Activated T-cell treated with anti-CD3 and anti-CD28 coated beads for 1 hour (primary cell): ENCODE measurements around the gene CDKL4.
"Not testable (repeated sequence)": the region's sequence is repeated elsewhere in the genome, so short reads cannot be mapped to it uniquely, and the experiment has no call there.

ENCODE experiments used
- DNase-seq: peaks from one replicate; pipeline ENCODE4 v3.0.0-alpha.2; 2020; ENCODE audit warnings: low read depth

Gene CDKL4

DNA sequence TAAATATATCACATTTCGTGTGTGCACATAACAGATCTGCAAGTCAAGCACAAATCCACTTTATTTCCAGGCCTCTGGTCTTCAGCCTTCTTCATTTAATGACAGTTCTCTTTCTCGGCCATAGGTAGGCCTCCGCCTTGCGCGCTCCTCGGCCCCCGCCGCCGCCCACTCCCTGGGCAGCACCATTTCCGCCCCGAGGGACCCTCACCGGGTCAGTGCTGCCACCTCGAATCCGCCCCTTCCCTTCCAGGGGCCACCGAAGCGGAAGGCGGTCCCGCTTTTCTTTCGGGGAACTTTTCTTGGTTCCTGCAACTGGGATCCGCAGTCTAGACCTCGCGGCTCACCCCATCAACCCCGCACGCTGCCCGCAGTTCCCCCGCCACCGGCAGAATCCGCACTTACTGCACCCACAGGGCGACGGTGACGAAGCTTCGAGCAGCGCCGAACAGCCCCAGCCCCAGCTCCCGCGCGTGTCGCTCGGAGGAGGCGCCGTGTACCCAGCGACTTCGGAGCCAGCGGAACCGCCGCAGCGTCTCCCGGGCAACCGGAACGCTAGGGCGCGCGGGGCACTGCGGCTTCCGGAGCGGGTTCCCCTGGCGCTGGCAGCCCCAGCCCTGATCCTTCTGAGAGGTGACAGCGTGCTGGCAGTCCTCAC lies at the start of gene CDKL4:
CDKL4 (minus strand) TSS at position 502 of the 655 bp plus-strand sequence.
- no peak for DNase-seq

DNA sequence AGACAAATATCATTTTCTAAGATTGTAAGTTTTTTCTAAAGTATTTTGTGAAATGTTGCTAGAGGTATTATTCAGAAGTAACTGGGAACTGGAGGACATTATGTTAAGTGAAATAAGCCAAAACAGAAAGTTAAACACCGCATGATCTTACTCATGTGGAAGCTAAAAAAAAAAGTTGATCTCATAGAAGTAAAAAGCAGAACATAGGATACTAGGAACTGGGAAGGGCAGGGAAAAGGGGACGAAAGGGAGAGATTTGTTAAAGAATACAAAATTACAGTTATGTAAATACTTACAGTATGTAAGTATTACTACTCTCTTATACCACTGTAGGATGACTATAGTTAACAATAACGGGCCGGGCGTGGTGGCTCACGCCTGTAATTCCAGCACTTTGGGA lies 46.7 kb upstream of the CDKL4 start:
- DNase-seq: no peak

DNA sequence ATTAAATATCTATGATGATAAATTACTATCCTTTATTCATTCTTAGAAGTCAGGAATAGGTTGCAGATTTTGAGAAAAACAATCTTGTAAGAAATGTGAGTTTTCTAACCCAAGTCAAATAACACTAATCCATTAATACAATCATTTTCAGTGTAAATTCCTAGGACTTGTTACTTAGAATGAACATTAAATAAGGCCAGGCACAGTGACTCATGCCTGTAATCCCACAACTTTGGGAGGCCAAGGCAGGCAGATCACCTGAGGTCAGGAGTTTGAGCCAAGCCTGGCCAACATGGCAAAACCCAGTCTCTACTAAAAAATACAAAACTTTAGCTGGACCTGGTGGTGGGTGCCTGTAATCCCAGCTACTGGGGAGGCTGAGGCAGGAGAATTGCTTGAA lies 45.8 kb upstream of the CDKL4 start:
- DNase-seq: no peak

DNA sequence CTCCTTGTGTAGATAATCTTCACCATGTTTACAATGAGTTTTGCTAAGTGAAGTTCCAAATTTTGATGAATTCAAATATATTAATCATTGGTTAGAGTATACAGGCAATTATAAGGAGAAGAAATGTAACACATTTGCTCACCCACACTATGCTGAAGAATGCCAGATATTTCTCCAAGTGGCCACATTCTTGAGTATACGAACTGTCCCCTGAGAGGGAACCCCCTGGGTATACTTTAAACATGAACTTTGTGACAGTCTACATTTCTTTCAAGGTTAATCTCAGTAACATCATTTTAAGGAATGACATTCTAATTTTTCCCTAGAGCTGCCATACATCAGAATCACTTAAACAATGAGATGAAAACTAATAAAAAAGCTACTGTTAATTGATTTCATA lies 39.8 kb upstream of the CDKL4 start:
- DNase-seq: no peak

DNA sequence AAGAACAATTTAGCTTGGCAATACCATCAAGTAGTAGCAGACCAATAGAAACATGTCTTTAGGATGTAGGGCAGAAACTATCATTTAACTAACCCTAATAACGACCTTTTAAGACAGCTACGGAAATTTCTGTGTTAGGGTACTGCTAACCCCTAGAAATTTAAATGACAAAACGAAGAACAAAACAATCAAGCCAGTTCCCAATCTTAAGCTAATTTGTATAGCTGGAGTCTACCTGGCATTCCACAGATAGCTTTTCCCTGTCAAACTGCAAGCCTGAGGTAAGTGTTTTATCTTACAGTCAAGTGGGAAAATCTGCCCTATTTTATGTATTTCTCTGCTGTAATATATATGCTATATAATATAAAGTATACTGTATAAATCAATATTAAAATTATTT lies 37.6 kb upstream of the CDKL4 start:
- DNase-seq: no peak

DNA sequence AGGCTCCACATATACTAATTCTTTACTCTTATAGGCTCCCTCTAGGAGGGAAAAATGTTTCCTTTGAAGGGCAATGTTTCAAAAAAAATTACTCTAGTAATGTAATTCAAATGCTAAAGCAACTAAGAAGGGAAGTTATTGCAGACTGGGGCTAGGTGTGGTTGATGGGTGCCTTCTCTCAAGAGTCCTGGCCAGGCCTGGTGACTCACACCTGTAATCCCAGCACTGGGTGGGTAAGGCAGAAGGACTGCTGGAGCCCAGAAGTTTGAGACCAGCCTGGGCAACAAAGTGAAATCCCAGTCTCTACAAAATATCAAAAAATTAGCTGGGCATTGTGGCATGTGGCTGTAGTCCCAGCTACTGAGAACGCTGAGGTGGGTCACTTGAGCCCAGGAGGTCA lies 31.2 kb upstream of the CDKL4 start:
- DNase-seq: no peak

DNA sequence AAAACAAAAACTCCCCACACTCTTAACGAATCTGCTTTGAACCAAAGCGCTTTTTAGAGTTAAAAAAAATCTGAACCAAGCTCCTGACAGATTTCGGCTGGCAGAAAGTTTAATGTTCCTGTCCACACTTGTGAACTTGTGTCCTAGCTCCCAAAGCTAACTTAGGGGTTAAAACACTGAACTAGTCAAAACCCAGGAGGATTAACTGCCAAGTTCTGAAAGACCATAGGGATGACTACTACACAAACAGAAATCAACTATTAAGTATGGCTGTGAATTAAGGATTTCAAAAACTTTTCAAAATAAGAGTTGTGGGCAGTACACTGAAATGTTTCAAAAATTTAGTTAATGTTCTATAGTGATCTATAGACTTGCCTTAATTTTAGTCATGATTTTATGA lies 26.2 kb upstream of the CDKL4 start:
- no peak for DNase-seq

DNA sequence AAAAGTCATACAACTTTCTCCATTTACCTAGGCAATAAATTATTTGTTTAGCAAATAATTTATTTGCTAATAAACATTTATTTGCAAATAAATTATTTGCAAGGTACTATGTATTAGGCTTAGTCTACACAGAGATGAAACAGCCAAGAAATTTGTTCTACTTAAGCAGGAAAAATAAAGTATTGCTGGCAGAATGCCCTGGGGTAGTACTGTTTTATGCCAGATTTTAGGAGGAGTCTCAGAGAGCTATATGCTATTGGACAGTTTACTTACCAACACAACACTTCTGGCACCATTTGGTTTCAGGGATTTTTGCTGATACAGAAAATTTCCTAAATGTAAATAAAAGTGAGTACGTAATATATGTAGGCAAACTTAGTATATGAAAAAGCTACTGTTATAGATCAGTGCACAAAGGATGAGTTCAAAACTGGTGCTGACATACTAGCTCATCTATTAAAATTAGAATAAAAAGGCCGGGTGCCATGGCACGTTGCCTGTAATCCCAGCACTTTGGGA lies 23.2 kb upstream of the CDKL4 start:
- DNase-seq: no peak

DNA sequence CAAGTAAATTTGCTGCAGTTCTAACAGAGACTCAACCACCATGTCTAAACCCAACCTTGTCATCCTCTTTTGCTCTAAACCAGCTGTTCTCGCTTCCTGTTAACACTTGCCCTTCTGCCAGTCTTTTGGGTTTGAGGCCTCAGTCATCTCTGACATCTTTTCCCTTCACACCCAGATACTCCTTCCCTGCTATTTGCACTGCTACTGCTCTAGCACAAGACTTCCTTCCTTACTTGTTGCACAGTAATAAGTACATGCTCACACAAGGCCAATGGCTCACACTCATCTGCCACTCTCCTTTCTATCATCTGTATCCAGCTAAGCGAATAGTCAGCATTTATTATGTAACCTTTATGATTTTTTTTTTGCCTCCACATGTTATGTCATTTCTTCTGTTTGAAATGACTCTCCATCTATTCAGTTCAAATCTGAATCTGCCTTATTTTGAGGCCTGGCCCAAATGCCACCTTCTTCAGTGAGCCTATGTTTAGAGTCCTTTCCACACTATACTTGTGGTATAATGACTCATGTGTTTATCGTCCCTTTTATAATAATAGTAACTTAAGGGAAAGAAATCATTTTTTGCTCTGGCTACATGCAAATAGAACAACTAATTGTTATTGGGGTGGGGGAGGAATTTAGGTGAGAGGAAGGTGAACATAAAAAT lies 22.5 kb upstream of the CDKL4 start:
- no peak for DNase-seq

DNA sequence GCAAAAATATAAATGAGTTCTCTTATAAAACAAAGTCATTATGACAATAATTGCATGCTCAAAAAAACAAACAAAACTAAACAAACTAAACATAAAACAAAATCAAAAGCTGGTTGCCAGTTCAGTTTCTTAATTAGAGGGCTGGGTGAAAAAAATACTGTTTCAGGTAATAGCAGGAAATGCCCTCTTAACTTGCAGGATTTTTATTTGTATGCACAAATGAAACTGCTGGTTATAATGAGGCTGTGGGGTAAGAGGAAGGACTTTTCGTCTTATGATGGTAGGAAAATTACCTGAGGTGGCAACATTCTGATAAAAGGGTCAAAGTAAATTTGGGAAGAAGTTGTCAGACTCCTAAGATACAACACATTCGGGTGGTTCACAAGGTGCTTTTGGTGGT lies 21.5 kb upstream of the CDKL4 start:
- DNase-seq: no peak

DNA sequence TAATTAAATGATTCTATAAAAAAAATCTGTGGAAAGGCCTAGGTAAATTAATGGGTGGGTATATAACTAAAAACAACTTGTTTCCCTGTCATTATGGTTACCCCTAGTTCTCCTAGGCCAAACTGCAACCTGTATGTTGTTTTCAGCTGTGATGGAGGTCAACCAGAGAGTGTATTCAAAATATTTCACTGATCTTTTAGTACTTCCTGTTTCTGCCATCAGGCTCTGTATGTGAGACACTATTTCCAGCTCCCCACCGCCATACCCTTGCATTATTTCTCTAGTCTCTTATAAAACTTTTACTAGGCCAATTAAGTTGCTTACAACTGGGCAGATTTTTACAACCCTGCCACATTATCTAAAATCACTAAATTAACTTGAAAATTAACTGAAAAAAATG lies 21.0 kb upstream of the CDKL4 start:
- no peak for DNase-seq

DNA sequence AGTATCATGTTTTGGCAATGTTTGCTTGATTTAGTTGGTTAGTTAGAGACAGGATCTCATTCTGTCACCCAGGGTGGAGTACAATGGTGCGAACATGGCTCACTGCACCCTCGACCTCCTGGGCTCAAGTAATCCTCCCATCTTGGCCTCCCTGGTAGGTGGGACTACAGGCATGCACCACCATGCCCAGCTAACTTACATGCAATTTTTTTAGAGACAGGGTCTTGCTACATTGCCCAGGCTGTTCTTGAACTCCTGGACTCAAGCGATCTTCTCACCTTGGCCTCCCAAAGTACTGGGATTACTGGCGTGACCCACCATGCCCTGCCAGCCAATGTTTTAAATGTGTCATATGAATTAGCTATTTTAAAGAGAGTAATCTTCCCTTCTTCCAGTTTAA lies 16.3 kb upstream of the CDKL4 start:
- DNase-seq: no peak

DNA sequence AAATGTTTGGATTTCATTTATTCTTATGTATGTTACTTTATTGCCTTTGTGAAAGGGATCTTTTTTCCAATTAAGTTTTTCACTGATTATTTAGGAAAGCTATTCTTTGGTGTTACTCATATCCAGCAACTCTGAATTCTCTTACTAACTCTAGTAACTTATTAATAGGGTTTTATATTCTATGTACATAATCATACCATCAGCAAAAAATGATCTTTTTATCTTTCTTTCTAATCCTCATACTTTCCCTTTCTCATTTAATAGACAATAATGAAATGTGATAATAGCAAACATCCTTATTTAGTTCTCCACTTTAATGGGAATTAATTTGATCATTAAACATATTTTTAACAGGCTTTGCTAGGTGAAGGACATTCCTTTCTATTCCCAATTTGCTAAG lies 12.3 kb upstream of the CDKL4 start:
- no peak for DNase-seq

DNA sequence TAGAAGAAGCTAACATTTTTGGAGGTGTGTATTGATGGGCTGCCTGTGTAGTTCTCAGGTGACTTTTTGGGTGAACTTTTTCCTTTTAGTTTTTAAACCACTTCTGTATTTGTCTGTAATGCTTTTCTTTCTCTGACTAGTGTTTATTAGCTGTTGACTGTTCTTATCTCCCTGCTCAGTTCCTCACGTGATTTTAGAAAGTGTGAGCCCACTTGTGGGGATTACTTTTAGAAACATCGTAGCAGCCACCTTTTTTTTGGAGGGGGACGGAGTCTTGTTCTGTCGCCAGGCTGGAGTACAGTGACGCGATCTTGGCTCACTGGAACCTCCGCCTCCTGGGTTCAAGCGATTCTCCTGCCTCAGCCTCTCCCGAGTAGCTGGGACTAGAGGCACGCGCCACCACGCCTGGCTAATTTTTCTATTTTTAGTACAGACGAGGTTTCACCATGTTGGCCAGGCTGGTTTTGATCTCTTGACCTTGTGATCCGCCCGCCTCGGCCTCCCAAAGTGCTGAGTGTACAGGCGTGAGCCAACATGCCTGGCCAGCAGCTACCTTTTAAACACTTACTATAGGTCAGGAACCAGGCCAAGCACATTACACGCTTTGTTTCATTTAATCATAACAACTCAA lies 9.2 kb upstream of the CDKL4 start:
- no peak for DNase-seq

DNA sequence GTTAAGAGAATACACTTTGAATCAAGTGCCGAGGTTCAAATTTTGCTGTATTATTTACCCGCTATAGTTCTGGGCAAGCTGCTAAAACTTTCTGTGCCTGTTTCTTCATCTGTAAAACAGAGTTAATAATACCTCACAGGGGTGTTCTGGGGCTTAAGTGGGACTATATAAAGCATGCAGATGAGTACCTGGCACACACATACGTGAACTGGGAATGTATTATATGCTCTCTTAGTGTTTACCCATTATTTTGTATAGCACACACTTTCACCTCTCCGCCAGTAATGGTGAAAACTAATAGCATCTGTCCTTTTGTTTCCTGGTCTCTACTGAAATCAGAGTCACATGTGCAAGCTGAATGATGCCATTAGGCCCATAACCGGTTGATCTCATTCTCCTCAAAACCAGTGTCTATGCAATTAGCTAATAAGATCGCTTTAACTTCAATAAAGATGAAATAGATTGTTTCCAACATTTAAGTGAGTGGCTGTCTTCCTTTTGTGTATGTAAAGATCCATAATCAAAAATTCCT lies 3.8 kb upstream of the CDKL4 start:
- no peak for DNase-seq

DNA sequence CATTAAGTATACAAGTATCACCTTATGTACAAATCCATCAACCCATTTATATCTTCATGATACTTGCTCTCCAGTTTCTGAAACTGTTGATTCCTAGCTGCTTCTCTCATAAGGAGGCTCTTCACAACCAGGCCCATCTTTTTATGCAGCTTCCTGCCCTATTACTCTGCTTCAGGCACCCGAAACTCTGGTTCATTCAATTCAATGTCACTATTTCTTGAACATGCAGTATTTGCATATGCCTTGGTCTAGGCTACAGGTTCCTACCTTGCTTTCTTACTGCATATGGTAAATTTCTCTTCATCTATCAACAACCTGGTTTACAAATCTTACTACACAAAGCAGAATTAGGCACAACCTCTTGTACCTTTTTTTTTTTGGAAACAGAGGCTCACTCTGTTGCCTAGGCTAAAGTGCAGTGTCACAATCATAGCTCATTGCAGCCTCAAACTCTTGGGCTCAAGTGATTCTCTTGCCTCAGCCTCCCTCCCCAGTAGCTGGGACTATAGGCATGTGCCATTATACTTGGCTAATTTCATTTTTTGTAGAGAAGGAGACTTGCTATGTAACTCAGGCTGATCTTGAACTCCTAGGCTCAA lies 2.7 kb upstream of the CDKL4 start:
- DNase-seq: no peak

DNA sequence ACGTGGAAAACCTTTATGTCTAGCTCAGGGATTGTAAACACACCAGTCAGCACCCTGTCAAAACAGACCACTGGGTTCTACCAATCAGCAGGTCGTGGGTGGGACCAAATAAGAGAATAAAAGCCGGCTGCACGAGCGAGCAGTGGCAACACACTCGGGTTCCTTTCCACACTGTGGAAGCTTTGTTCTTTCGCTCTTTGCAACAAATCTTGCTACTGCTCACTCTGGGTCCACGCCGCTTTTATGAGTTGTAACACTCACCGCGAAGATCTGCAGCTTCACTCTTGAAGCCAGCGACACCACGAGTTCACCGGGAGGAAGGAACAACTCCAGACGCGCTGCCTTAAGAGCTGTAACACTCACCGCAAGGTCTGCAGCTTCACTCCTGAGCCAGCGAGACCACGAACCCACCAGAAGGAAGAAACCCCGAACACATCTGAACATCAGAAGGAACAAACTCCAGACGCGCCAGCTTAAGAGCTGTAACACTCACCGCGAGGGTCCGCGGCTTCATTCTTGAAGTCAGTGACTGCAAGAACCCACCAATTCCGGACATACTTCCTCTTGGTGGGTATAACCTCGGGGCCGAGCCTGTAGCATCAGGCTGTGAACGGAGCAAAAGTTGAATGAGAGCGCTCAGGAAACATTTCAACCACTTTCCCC lies 1.3 kb upstream of the CDKL4 start:
- DNase-seq: not testable (repeated sequence)

DNA sequence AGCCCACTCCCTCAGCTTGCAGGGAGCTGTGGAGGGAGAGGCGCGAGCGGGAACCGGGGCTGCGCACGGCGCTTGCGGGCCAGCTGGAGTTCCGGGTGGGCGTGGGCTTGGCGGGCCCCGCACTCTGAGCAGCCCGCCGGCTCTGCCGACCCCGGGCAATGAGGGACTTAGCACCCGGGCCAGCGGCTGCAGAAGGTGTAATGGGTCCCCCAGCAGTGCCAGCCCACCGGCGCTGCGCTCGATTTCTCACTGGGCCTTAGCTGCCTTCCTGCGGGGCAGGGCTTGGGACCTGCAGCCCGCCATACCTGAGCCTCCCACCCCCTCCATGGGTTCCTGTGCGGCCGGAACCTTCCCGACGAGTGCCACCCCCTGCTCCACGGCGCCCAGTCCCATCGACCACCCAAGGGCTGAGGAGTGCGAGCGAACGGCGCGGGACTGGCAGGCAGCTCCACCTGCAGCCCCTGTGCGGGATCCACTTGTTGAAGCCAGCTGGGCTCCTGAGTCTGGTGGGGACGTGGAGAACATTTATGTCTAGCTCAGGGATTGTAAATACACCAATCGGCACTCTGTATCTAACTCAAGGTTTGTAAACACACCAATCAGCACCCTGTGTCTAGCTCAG lies 582 bp upstream of the CDKL4 start:
- not testable (repeated sequence) for DNase-seq

DNA sequence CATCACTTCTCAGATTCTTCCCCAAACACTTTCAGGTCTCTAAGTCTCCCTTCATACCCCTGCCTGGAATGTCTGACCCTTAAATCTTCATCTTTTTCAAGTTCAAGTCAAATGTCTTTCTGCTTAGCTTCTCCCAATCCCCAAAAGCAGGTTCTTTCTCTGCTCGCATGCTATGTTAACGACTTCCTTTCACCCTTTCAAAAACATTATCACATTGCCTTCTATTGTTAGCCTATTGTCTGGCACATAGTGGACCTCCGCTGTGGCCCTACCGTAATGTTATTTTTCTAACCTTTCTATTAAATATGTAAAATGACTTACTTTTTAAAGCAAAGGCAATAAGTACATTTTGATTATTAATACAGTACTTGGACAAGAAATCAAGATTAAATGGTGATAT lies 2.2 kb downstream of the CDKL4 start:
- no peak for DNase-seq

DNA sequence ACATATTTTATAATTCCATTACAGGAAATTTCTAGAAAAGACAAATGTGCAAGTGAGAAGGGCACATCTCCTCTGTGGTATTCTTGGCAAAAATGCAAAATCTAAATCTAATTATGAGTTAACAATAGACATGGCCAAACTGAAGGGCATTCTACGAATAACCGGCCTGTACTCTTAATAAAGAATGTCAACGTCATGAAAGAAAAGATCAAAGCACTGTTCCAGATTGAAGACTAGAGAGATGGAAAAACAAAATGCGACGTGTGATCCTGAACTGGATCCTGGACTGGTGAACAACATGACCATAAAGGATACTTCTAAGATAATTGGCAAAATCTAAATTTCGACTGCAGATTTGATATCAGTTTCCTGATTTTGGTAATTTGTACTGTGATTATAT lies 3.0 kb downstream of the CDKL4 start:
- DNase-seq: no peak

DNA sequence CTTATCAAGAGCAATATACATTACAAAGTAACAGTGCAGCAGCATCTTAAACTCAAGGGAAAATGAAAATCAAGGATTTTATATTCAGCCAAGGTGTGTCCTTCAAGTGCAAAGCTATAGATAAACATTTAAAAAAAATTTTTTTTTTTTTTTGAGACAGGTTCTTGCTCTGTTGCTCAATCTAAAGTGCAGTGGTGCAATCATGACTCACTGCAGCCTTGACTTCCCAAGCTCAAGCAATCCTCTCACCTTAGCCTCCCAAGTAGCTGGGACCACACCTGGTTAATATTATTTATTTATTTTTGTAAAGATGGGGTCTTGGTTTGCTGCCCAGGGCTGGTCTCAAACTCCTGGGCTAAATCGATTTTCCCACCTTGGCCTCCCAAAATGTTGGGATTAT lies 9.0 kb downstream of the CDKL4 start:
- no peak for DNase-seq

DNA sequence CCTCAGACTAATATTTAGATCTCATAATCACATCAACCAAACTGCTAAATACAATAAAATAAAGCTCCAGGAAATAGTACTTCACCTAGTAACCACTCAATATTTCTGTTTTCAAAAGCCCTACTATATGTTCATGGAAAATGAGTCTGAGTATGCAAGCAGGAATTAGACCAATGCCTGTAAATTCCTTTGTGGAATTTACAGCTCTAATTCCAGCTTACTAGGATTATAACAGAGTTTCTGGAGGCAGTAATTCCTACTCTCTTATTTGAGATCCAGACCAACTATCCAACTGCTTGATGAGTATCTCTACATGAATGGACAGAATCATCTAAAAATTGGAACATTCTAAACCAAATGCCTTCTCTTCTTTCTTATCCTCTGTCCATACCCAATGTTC lies 11.6 kb downstream of the CDKL4 start:
- DNase-seq: no peak
